ENCODE data around the gene SLC39A11. TPM values are rescaled to one million over a fixed set of nuclear protein-coding genes. Genes with fewer than 3 reads are reported as not detected.

Gene SLC39A11
- total RNA-seq, 1 experiment from 2014 or later: 56.1 TPM

GRCh38 chr17:72982680-72983079 is 109.8 kb downstream of the SLC39A11 start:
- CTCF ChIA-PET: no interaction called here
- Histone ChIP-seq H3K4me1 (ENCODE audit: control insufficient read depth, insufficient read depth, low read length) (peaks cover 12% of the 10 kb centered on the region), H3K27ac (ENCODE audit: low read length) (no peak overlapping the region), H3K27me3 (ENCODE audit: control insufficient read depth, insufficient read depth, low read length) (no peaks in the 10 kb centered on the region), H3K36me3 (ENCODE audit: control insufficient read depth, insufficient read depth, low read length) (no peaks in the 10 kb centered on the region), H3K4me3 (ENCODE audit: low read depth in 2 of 2, low read length in 2 of 2) (no peak overlapping the region), H3K9me3 (ENCODE audit: control insufficient read depth, insufficient read depth, low read depth, low read length) (no peaks in the 10 kb centered on the region)
- TF ChIP-seq, protein P1, sequence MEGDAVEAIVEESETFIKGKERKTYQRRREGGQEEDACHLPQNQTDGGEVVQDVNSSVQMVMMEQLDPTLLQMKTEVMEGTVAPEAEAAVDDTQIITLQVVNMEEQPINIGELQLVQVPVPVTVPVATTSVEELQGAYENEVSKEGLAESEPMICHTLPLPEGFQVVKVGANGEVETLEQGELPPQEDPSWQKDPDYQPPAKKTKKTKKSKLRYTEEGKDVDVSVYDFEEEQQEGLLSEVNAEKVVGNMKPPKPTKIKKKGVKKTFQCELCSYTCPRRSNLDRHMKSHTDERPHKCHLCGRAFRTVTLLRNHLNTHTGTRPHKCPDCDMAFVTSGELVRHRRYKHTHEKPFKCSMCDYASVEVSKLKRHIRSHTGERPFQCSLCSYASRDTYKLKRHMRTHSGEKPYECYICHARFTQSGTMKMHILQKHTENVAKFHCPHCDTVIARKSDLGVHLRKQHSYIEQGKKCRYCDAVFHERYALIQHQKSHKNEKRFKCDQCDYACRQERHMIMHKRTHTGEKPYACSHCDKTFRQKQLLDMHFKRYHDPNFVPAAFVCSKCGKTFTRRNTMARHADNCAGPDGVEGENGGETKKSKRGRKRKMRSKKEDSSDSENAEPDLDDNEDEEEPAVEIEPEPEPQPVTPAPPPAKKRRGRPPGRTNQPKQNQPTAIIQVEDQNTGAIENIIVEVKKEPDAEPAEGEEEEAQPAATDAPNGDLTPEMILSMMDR (IDR thresholded peaks at IDR 0.05): no peak
- TF ChIP-seq TCF7L2 (IDR thresholded peaks at IDR 0.05; ENCODE audit: low read depth, low read length) (no peak), SIN3A (IDR thresholded peaks at IDR 0.05; ENCODE audit: borderline replicate concordance, insufficient read depth, low read depth, low read length) (no peak), POLR2AphosphoS5 (IDR thresholded peaks at IDR 0.05; ENCODE audit: low read depth, low read length) (no peak), REST (IDR thresholded peaks at IDR 0.05; ENCODE audit: insufficient read depth in 1 of 2, low read depth in 2 of 2, low read length in 1 of 2) (no peak)
- intact Hi-C loops (cut with micrococcal nuclease; ENCODE audit: unreplicated experiment) (loop anchor here (10.0 kb wide), 1 partner anchor 172 kb away; no protein-coding TSS in a partner anchor), in situ Hi-C loops (cut with HindIII; ENCODE audit: low pct_unique_long_range_greater_than_20kb, low sequenced_read_pairs) (no loop called here)
- no peak for ATAC-seq
- POLR2A ChIA-PET: no interaction called here
- BruUV-seq (replicated peaks): no TSS peak
- no peak for DNase-seq (ENCODE audit: low read depth, low spot score)

DNA sequence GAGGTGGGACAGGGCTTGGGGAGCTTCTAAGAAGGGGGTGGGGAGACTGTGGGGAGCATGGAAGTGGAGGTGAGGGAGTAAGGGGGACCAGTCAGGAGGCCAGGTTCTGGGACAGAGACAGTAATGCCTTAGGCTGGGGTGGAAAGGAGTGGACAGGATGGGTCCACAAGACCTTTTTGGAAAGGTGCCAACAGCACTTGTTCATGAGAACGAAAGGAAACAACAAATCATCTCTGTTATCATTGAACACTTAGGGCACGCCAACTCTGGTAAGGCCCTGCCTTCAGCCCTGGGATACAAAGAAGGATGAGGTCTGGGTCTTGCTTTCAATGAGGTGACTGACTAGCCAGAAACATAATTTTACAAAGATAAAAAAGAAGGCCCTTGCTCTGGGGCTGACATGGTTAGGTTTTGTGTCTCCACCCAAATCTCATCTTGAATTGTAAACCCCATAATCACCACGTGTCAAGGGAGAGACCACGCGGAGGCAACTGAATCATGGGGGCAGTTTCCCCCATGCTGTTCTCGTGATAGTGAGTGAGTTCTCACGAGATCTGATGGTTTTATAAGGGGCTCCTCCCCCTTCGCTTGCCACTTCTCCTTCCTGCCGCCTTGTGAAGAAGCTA is 113.8 kb downstream of the SLC39A11 start:
- Histone ChIP-seq H3K27me3 (ENCODE audit: control insufficient read depth, insufficient read depth, low read length) (no peaks in the 10 kb centered on the region), H3K4me1 (ENCODE audit: control insufficient read depth, insufficient read depth, low read length) (peaks cover 29% of the 10 kb centered on the region), H3K36me3 (ENCODE audit: control insufficient read depth, insufficient read depth, low read length) (no peaks in the 10 kb centered on the region), H3K9me3 (ENCODE audit: control insufficient read depth, insufficient read depth, low read depth, low read length) (no peaks in the 10 kb centered on the region), H3K4me3 (ENCODE audit: low read depth in 2 of 2, low read length in 2 of 2) (no peak overlapping the region), H3K27ac (ENCODE audit: low read length) (peak overlapping the region; percentile 83)
- CTCF ChIA-PET: no interaction called here
- intact Hi-C loops (cut with micrococcal nuclease; ENCODE audit: unreplicated experiment) (no loop called here), in situ Hi-C loops (cut with HindIII; ENCODE audit: low pct_unique_long_range_greater_than_20kb, low sequenced_read_pairs) (loop anchor here (10.0 kb wide), 1 partner anchor 306 kb away; no protein-coding TSS in a partner anchor)
- no peak for DNase-seq (ENCODE audit: low read depth, low spot score)
- BruUV-seq (replicated peaks): no TSS peak
- no peak for ATAC-seq
- POLR2A ChIA-PET: interaction anchor here (0.5 kb wide), 1 partner anchor 27 kb away, joined by 3 read pairs; no protein-coding TSS in a partner anchor
- no peak for TF ChIP-seq TCF7L2 (IDR thresholded peaks at IDR 0.05; ENCODE audit: low read depth, low read length)
- TF ChIP-seq, protein P1 (IDR thresholded peaks at IDR 0.05): no peak
- no peak for TF ChIP-seq REST (IDR thresholded peaks at IDR 0.05; ENCODE audit: insufficient read depth in 1 of 2, low read depth in 2 of 2, low read length in 1 of 2)
- TF ChIP-seq SIN3A (IDR thresholded peaks at IDR 0.05; ENCODE audit: borderline replicate concordance, insufficient read depth, low read depth, low read length): no peak
- TF ChIP-seq POLR2AphosphoS5 (IDR thresholded peaks at IDR 0.05; ENCODE audit: low read depth, low read length): no peak

Data from Panc1 (cell line).